Tibial artery (tissue), 4 donors: Measurements from ENCODE around the gene CPD.
"Not testable (repeated sequence)": the region's sequence is repeated elsewhere in the genome, so short reads cannot be mapped to it uniquely, and the experiment has no call there.

Source experiments
- DNase-seq, 2 donors: peaks; one replicate each; pipeline ENCODE4 v3.0.0-alpha.2; 2019
- H3K27ac ChIP-seq, 2 donors: fragments of 200-600 bp; sonication (generic) in 1 of 2; 1 replicate in 1 of 2; 2 replicates in 1 of 2; pipeline ENCODE4 v1.5.1; 2018 to 2019; ENCODE audit warnings: mild to moderate bottlenecking in 1 of 2
- H3K27me3 ChIP-seq, 2 donors: fragments of 200-600 bp; sonication (generic) in 1 of 2; one replicate each; pipeline versions ENCODE4 v1.5.1 to v1.6.0; 2016 to 2019
- H3K36me3 ChIP-seq, 3 donors: fragments of 200-600 bp; sonication (generic) in 2 of 3; one replicate each; pipeline ENCODE4 v1.5.1; 2016 to 2019; ENCODE audit warnings: mild to moderate bottlenecking in 2 of 3
- H3K4me1 ChIP-seq, 4 donors: fragments of 200-600 bp; sonication (generic) in 2 of 4; 1 replicate in 3 of 4; 2 replicates in 1 of 4; pipeline ENCODE4 v1.5.1; 2016 to 2019
- H3K4me3 ChIP-seq, 2 donors: fragments of 200-600 bp; sonication (generic) in 1 of 2; 1 replicate in 1 of 2; 2 replicates in 1 of 2; pipeline ENCODE4 v1.5.1; 2018 to 2019; ENCODE audit warnings: mild to moderate bottlenecking in 2 of 2
- H3K9me3 ChIP-seq, 3 donors: fragments of 200-600 bp; sonication (generic) in 1 of 3; one replicate each; pipeline ENCODE4 v1.5.1; 2016 to 2019
- intact Hi-C: fragments of 100-400 bp; cut with DNase I; formaldehyde crosslinking; loops from one replicate; pipeline ENCODE4 v1.15.0; 2023; ENCODE audit warnings: low total_unique reads
- TF ChIP-seq, protein P1 (sequence below), 2 experiments: fragments of 200-600 bp in 1 of 2; fragments of 450-650 bp in 1 of 2; IDR thresholded peaks; one replicate each; pipeline ENCODE4 v1.5.1; 2017 to 2019; ENCODE audit warnings: antibody characterized with exemption in 2 of 2, mild to moderate bottlenecking in 1 of 2, moderate library complexity in 1 of 2

CPD gene

DNA sequence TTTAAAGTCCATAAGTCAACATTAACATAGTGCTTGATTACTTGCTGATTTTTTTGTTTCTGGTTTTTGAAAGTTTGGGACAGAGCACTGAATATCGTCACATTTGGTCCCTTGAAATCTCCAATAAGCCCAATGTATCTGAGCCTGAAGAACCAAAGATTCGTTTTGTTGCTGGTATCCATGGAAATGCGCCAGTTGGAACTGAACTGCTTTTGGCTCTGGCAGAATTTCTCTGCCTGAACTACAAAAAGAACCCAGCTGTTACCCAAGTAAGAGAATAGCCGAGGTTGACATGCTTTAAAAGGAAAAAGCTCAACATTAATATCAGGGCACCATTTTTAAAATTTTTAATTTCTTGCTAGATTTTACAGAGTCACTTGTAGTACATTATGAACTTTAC, 70.8 kb downstream of the CPD start:
- intact Hi-C loops, result no loop called here
- peak; percentile 26 to 70 for DNase-seq
- Histone ChIP-seq H3K4me3 (no peak overlapping the region), H3K9me3 (no peaks in the 10 kb centered on the region), H3K4me1 (peaks cover 0 to 26% (median 2%) of the 10 kb centered on the region in 4 donors), H3K36me3 (peaks cover 3 to 40% (median 37%) of the 10 kb centered on the region in 3 donors), H3K27ac (peak overlapping the region in 1 of 2 donors; percentile 56), H3K27me3 (no peaks in the 10 kb centered on the region)
- TF ChIP-seq, protein P1, sequence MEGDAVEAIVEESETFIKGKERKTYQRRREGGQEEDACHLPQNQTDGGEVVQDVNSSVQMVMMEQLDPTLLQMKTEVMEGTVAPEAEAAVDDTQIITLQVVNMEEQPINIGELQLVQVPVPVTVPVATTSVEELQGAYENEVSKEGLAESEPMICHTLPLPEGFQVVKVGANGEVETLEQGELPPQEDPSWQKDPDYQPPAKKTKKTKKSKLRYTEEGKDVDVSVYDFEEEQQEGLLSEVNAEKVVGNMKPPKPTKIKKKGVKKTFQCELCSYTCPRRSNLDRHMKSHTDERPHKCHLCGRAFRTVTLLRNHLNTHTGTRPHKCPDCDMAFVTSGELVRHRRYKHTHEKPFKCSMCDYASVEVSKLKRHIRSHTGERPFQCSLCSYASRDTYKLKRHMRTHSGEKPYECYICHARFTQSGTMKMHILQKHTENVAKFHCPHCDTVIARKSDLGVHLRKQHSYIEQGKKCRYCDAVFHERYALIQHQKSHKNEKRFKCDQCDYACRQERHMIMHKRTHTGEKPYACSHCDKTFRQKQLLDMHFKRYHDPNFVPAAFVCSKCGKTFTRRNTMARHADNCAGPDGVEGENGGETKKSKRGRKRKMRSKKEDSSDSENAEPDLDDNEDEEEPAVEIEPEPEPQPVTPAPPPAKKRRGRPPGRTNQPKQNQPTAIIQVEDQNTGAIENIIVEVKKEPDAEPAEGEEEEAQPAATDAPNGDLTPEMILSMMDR (IDR thresholded peaks at IDR 0.05), result no peak

GRCh38 chr17:30450125-30451027, 71.6 kb downstream of the CPD start:
- Histone ChIP-seq H3K9me3 (no peaks in the 10 kb centered on the region), H3K4me3 (no peak overlapping the region), H3K36me3 (peaks cover under 1 to 33% (median 33%) of the 10 kb centered on the region in 3 donors), H3K27ac (peak overlapping the region in 1 of 2 donors; percentile 56), H3K27me3 (no peaks in the 10 kb centered on the region), H3K4me1 (peaks cover 0 to 26% (median 2%) of the 10 kb centered on the region in 4 donors)
- TF ChIP-seq, protein P1 (IDR thresholded peaks at IDR 0.05), result no peak
- no peak for DNase-seq
- intact Hi-C loops, result no loop called here

DNA sequence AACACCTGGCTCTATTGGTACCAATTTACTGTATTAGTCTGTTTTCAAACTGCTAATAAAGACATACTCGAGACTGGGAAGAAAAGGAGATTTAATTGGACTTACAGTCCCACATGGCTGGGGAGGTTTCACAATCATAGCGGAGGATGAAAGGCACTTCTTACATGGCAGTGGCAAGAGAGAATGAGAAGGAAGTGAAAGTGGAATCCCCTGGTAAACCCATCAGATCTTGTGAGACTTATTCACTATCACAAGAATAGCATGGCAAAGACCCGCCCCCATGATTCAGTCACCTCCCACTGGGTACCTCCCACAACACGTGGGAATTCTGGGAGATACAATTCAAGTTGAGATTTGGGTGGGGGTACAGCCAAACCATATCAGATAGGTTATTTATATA, 75.9 kb downstream of the CPD start:
- TF ChIP-seq, protein P1 (IDR thresholded peaks at IDR 0.05), result no peak
- H3K4me1 ChIP-seq, result peaks cover 0 to 17% (median 2%) of the 10 kb centered on the region in 4 donors
- no peaks in the 10 kb centered on the region for H3K9me3 ChIP-seq
- peaks cover 23 to 53% (median 49%) of the 10 kb centered on the region in 3 donors for H3K36me3 ChIP-seq
- no peak for DNase-seq
- no peak overlapping the region for H3K27ac ChIP-seq
- H3K27me3 ChIP-seq, result no peaks in the 10 kb centered on the region
- intact Hi-C loops, result no loop called here
- no peak overlapping the region for H3K4me3 ChIP-seq

GRCh38 chr17:30458371-30458770, 79.6 kb downstream of the CPD start:
- TF ChIP-seq, protein P1 (IDR thresholded peaks at IDR 0.05), result no peak
- Histone ChIP-seq H3K4me3 (no peak overlapping the region), H3K4me1 (no peaks in the 10 kb centered on the region), H3K27ac (no peak overlapping the region), H3K36me3 (peaks cover 42 to 59% (median 57%) of the 10 kb centered on the region in 3 donors), H3K9me3 (no peaks in the 10 kb centered on the region), H3K27me3 (no peaks in the 10 kb centered on the region)
- intact Hi-C loops, result no loop called here
- no peak for DNase-seq

DNA sequence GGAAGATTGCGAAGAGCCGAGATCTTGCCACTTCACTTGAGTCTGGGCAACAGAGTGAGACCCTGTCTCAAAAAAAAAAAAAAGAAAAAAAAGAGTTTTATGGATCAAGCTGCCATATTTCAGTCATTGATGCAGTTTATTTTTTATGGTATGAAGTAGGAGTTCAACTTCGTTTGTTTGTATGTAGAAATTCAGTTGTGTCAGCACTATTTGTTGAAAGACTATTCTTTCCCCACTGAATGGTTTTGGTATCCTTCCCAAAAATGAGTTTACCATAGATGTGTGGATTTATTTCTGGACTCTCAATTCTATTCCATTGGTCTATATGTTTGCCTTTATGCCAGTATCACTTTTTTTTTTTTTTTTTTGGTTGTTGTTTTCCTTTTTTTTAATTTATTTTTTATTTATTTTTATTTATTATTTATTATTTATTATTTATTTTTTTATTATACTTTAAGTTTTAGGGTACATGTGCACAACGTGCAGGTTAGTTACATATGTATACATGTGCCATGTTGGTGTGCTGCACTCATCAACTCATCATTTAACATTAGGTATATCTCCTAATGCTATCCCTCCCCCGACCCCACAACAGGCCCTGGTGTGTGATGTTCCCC, 80.2 kb downstream of the CPD start:
- H3K4me1 ChIP-seq, H3K9me3 ChIP-seq, DNase-seq, H3K27ac ChIP-seq, H3K27me3 ChIP-seq, H3K4me3 ChIP-seq, intact Hi-C loops: not testable (repeated sequence)
- H3K36me3 ChIP-seq, result peaks cover 42 to 54% (median 53%) of the 10 kb centered on the region in 3 donors

DNA sequence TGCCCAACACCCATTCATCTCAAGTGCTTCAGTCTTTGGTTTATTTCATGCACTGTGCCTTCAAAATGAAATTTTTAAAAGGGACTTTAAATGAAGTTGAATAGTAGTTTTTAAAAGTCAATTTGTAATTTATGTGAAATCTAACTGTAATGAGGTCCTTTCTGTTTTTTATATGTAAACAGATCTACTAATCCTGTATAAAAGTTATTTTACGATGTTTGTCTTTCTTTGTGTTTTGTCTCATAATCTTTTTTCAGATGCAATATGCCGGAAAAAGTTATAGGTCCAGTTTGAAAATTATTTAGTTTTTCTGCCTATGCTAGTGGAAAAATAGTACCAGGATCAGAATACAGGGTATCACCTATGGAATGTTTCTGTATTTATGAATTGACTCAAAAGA, 89.7 kb downstream of the CPD start:
- H3K27me3 ChIP-seq, result no peaks in the 10 kb centered on the region
- intact Hi-C loops, result no loop called here
- H3K4me1 ChIP-seq, result no peaks in the 10 kb centered on the region
- H3K4me3 ChIP-seq, result no peak overlapping the region
- no peaks in the 10 kb centered on the region for H3K9me3 ChIP-seq
- TF ChIP-seq, protein P1 (IDR thresholded peaks at IDR 0.05), result no peak
- peaks cover 16 to 23% (median 18%) of the 10 kb centered on the region in 3 donors for H3K36me3 ChIP-seq
- DNase-seq, result no peak
- H3K27ac ChIP-seq, result no peak overlapping the region
